Measurements from ENCODE around the gene GCC1.

GCC1 gene

GRCh38 chr7:127585044-127585953, at the start of gene GCC1:
TSS of gene GCC1 (minus strand) at chr7:127585596. CDS start at chr7:127585182, 414 bp downstream.
- DNase-seq = peak; percentile 95

- no peak for DNase-seq
Measured at GRCh38 chr7:127632276-127632910, 47.0 kb upstream of the GCC1 start.

- peak; percentile 30 for DNase-seq
Measured at GRCh38 chr7:127629268-127629854, 44.0 kb upstream of the GCC1 start.

- no peak for DNase-seq
Measured at GRCh38 chr7:127628445-127628844, 43.0 kb upstream of the GCC1 start.

GRCh38 chr7:127625331-127625730, 39.9 kb upstream of the GCC1 start:
- DNase-seq = no peak

GRCh38 chr7:127620406-127621233, 35.2 kb upstream of the GCC1 start:
- DNase-seq = no peak

GRCh38 chr7:127619681-127620405, 34.4 kb upstream of the GCC1 start:
- DNase-seq = no peak

GRCh38 chr7:127618775-127619174, 33.4 kb upstream of the GCC1 start:
- DNase-seq = no peak

GRCh38 chr7:127618042-127618441, 32.6 kb upstream of the GCC1 start, which contains the start of gene PAX4:
TSS of gene PAX4 (minus strand) at chr7:127618142. CDS start at chr7:127615928, 2,214 bp downstream.
- no peak for DNase-seq

- no peak for DNase-seq
Measured at GRCh38 chr7:127616724-127617123, 31.3 kb upstream of the GCC1 start.

- no peak for DNase-seq
Measured at GRCh38 chr7:127612263-127612662, 26.9 kb upstream of the GCC1 start.

GRCh38 chr7:127609297-127609696, 23.9 kb upstream of the GCC1 start:
- DNase-seq = no peak

GRCh38 chr7:127608446-127608845, 23.1 kb upstream of the GCC1 start:
- DNase-seq = no peak

GRCh38 chr7:127600885-127601284, 15.5 kb upstream of the GCC1 start:
- DNase-seq = no peak

GRCh38 chr7:127598318-127598717, 12.9 kb upstream of the GCC1 start:
- DNase-seq = no peak

- DNase-seq = no peak
Measured at GRCh38 chr7:127595737-127596136, 10.3 kb upstream of the GCC1 start.

GRCh38 chr7:127594490-127594889, 9.1 kb upstream of the GCC1 start:
- no peak for DNase-seq

GRCh38 chr7:127592550-127592949, 7.2 kb upstream of the GCC1 start:
- DNase-seq = no peak

- no peak for DNase-seq
Measured at GRCh38 chr7:127591591-127591990, 6.2 kb upstream of the GCC1 start.

GRCh38 chr7:127591189-127591588, 5.8 kb upstream of the GCC1 start:
- DNase-seq = no peak

- no peak for DNase-seq
Measured at GRCh38 chr7:127589896-127590295, 4.5 kb upstream of the GCC1 start.

Data from CD4-positive, alpha-beta T cell treated with Interleukin-12 subunit alpha and Interleukin-12 subunit beta, for 1 hour (primary cell).